ENCODE results near the gene MAFG.

MAFG gene

DNA sequence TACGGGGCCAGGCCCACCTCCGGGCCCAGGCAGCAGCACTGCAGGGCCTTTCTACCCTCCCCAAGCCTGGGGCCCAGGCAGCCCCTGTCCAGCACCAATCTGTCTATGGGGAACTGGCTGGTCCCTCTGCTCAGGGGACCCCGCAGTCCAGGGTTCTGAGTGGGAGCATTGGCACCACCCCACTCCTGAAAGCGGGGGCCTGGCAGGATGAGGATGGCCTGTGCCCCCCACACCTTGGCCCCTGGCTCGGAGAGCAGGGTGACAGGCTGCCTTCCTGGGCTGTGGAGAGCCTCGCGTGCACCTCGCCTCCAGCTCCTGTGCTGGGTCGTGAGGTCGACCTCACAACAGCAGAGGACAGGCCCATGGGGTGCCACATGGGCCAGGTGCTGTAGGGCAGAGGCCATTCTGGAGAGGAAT is 24.1 kb downstream of the MAFG start:
- H3K4me3 ChIP-seq (ENCODE audit: insufficient read depth, low read length, poor library complexity, severe bottlenecking) = no peak overlapping the region
- no peaks in the 10 kb centered on the region for H3K36me3 ChIP-seq (ENCODE audit: low read length)
- H3K27me3 ChIP-seq (ENCODE audit: low read length) = no peaks in the 10 kb centered on the region
- TF ChIP-seq EZH2phosphoT487 (conservative IDR thresholded peaks at IDR 0.05; ENCODE audit: low read length) = no peak
- TF ChIP-seq, protein P1, sequence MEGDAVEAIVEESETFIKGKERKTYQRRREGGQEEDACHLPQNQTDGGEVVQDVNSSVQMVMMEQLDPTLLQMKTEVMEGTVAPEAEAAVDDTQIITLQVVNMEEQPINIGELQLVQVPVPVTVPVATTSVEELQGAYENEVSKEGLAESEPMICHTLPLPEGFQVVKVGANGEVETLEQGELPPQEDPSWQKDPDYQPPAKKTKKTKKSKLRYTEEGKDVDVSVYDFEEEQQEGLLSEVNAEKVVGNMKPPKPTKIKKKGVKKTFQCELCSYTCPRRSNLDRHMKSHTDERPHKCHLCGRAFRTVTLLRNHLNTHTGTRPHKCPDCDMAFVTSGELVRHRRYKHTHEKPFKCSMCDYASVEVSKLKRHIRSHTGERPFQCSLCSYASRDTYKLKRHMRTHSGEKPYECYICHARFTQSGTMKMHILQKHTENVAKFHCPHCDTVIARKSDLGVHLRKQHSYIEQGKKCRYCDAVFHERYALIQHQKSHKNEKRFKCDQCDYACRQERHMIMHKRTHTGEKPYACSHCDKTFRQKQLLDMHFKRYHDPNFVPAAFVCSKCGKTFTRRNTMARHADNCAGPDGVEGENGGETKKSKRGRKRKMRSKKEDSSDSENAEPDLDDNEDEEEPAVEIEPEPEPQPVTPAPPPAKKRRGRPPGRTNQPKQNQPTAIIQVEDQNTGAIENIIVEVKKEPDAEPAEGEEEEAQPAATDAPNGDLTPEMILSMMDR (IDR thresholded peaks at IDR 0.05; ENCODE audit: insufficient read depth, low read length, poor library complexity, severe bottlenecking) = no peak
- H3K9me2 ChIP-seq (replicated peaks; ENCODE audit: insufficient read depth, low read length) = no peaks in the 10 kb centered on the region
- no peak overlapping the region for H3K27ac ChIP-seq (ENCODE audit: low read depth, low read length)
- no peak overlapping the region for H3K9ac ChIP-seq (ENCODE audit: low read length)
- H3K4me2 ChIP-seq (ENCODE audit: low read depth, low read length, poor library complexity, severe bottlenecking) = no peak overlapping the region
- H2AFZ ChIP-seq (ENCODE audit: low read depth, low read length, severe bottlenecking) = no peak overlapping the region
- no peaks in the 10 kb centered on the region for H3K79me2 ChIP-seq (ENCODE audit: insufficient read depth, low read length)
- no peaks in the 10 kb centered on the region for H3K9me3 ChIP-seq (ENCODE audit: insufficient read depth, low read length)
- no peaks in the 10 kb centered on the region for H3F3A ChIP-seq (ENCODE audit: insufficient read depth)
- no peaks in the 10 kb centered on the region for H4K20me1 ChIP-seq (ENCODE audit: low read depth, low read length)

DNA sequence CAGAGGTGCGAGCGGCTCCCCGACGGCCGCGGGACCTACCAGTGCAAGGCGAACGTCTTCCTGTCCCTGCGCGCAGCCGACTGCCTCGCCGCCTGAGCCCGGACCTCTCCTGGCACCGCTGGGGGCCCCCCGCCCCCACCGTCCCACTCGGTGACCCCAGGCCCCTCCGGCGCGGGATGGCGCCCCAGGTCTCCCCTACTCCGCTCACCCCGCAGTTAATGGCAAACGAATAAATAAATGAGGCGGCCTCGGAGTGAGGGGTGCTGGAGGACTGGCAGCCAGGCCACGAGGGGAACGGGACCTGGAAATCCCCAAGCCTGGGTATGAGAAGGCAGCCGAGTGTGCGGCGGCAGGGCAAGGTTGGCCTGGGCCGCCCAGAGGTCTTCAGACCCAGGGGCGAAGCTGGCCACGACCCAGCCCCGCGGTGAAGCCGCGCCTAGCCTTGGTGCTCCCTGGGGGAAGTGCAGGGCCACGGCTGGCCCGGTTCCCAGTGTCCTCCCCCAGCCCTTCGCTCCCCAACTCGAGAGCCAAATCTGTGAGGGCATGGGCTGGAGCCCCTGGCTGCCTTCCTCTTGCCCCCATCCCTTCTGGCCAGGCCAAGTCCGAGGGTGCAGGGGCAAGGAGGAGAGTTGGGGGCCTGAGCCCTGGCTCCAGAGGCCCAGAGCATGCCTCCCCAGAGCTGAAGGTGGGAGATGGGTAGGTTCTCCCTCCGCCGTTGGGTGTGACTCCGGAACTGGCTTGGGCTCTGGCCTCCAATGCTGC is 24.7 kb downstream of the MAFG start:
- H3K4me2 ChIP-seq (ENCODE audit: low read depth, low read length, poor library complexity, severe bottlenecking) = peak overlapping the region; percentile 41
- H3K36me3 ChIP-seq (ENCODE audit: low read length) = no peaks in the 10 kb centered on the region
- no peak overlapping the region for H3K27ac ChIP-seq (ENCODE audit: low read depth, low read length)
- TF ChIP-seq, protein P1 (IDR thresholded peaks at IDR 0.05; ENCODE audit: insufficient read depth, low read length, poor library complexity, severe bottlenecking) = no peak
- TF ChIP-seq EZH2phosphoT487 (conservative IDR thresholded peaks at IDR 0.05; ENCODE audit: low read length) = no peak
- H3K79me2 ChIP-seq (ENCODE audit: insufficient read depth, low read length) = no peaks in the 10 kb centered on the region
- peak overlapping the region; percentile 7; the same call in 1 of the 2 replicates for H3K9ac ChIP-seq (ENCODE audit: low read length)
- H3K9me2 ChIP-seq (replicated peaks; ENCODE audit: insufficient read depth, low read length) = no peaks in the 10 kb centered on the region
- no peaks in the 10 kb centered on the region for H3F3A ChIP-seq (ENCODE audit: insufficient read depth)
- no peaks in the 10 kb centered on the region for H3K9me3 ChIP-seq (ENCODE audit: insufficient read depth, low read length)
- H4K20me1 ChIP-seq (ENCODE audit: low read depth, low read length) = no peaks in the 10 kb centered on the region
- H2AFZ ChIP-seq (ENCODE audit: low read depth, low read length, severe bottlenecking) = no peak overlapping the region
- no peaks in the 10 kb centered on the region for H3K27me3 ChIP-seq (ENCODE audit: low read length)
- H3K4me3 ChIP-seq (ENCODE audit: insufficient read depth, low read length, poor library complexity, severe bottlenecking) = peak overlapping the region; percentile 4

DNA sequence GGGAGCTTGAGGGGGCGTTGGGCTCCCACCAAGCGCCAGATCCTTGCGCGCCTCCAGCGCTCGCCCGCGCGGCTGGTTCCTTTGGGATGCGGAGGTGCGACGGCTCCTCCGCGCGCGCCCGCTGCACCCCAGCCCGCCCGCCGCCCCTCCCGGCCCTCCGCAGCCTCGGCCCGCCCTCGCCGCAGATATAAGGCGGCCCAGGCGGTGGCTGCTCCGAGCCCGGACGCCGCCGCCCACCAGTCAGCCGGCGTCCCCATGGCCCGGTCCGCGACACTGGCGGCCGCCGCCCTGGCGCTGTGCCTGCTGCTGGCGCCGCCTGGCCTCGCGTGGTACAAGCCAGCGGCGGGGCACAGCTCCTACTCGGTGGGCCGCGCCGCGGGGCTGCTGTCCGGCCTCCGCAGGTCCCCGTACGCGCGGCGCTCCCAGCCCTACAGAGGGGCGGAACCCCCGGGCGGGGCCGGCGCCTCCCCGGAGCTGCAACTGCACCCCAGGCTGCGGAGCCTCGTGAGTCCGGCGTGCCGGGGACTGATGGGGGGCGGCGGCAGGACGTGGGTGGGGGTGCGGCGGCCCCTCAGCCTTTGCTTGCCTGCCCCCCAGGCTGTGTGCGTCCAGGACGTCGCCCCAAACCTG is 25.4 kb downstream of the MAFG start, which contains the start of gene NPB:
TSS of gene NPB (plus strand) at position 216 of the 630 bp plus-strand sequence. CDS start at position 256, 40 bp downstream.
- H3K9me2 ChIP-seq (replicated peaks; ENCODE audit: insufficient read depth, low read length) = no peaks in the 10 kb centered on the region
- no peaks in the 10 kb centered on the region for H3K9me3 ChIP-seq (ENCODE audit: insufficient read depth, low read length)
- no peak for TF ChIP-seq EZH2phosphoT487 (conservative IDR thresholded peaks at IDR 0.05; ENCODE audit: low read length)
- TF ChIP-seq, protein P1 (IDR thresholded peaks at IDR 0.05; ENCODE audit: insufficient read depth, low read length, poor library complexity, severe bottlenecking) = no peak
- H2AFZ ChIP-seq (ENCODE audit: low read depth, low read length, severe bottlenecking) = no peak within 1 kb of the TSS
- H3K36me3 ChIP-seq (ENCODE audit: low read length) = no peaks in the 10 kb centered on the region
- no peaks in the 10 kb centered on the region for H4K20me1 ChIP-seq (ENCODE audit: low read depth, low read length)
- no peaks in the 10 kb centered on the region for H3K27me3 ChIP-seq (ENCODE audit: low read length)
- no peaks in the 10 kb centered on the region for H3F3A ChIP-seq (ENCODE audit: insufficient read depth)
- H3K79me2 ChIP-seq (ENCODE audit: insufficient read depth, low read length) = no peaks in the 10 kb centered on the region
- H3K27ac ChIP-seq (ENCODE audit: low read depth, low read length) = no peak within 1 kb of the TSS
- peak within 1 kb of the TSS; percentile 7; the same call in 1 of the 2 replicates for H3K9ac ChIP-seq (ENCODE audit: low read length)
- H3K4me3 ChIP-seq (ENCODE audit: insufficient read depth, low read length, poor library complexity, severe bottlenecking) = peak within 1 kb of the TSS; percentile 4
- peak within 1 kb of the TSS; percentile 41 for H3K4me2 ChIP-seq (ENCODE audit: low read depth, low read length, poor library complexity, severe bottlenecking)

Data from SU-DHL-6 (cell line).